Neural cell (in vitro differentiated cells): ENCODE data around the gene CROCC2. TPM values are rescaled to one million over a fixed set of nuclear protein-coding genes. Genes with fewer than 3 reads are reported as not detected.

Experiments
- H2AFZ ChIP-seq: fragments of 200-600, 300-800 bp; sonication (generic), shearing (Covaris generic); 2 replicates; pipeline ENCODE4 v1.6.0; 2014; ENCODE audit warnings: low read depth, mild to moderate bottlenecking, antibody characterized with exemption, low read length, moderate library complexity
- H3F3A ChIP-seq: fragments of 200-600 bp; shearing (Covaris generic); 2 replicates; pipeline ENCODE4 v1.6.1; 2016; ENCODE audit warnings: mild to moderate bottlenecking, moderate library complexity, mixed read lengths, antibody characterized with exemption, low read length; ENCODE audit not compliant: insufficient read depth, poor library complexity, severe bottlenecking
- H3K27ac ChIP-seq: fragments of 200-600, 300-800 bp; sonication (generic), shearing (Covaris generic); 2 replicates; pipeline ENCODE4 v1.5.1; 2014; ENCODE audit warnings: mild to moderate bottlenecking, low read length, moderate library complexity
- H3K27me3 ChIP-seq: fragments of 300-800, 200-600 bp; sonication (generic), shearing (Covaris generic); 2 replicates; pipeline ENCODE4 v1.6.0; 2014; ENCODE audit warnings: mild to moderate bottlenecking, low read depth, low read length, moderate library complexity; ENCODE audit not compliant: insufficient read depth
- H3K36me3 ChIP-seq: fragments of 300-800, 200-600 bp; sonication (generic), shearing (Covaris generic); 2 replicates; pipeline ENCODE4 v1.5.1; 2014; ENCODE audit warnings: mild to moderate bottlenecking, antibody characterized with exemption, low read length, moderate library complexity; ENCODE audit not compliant: insufficient read depth
- H3K4me2 ChIP-seq: fragments of 300-800, 200-600 bp; sonication (generic), shearing (Covaris generic); 2 replicates; pipeline ENCODE4 v1.6.0; 2014; ENCODE audit warnings: mild to moderate bottlenecking, low read length
- H3K4me3 ChIP-seq: fragments of 300-800, 200-600 bp; sonication (generic), shearing (Covaris generic); 2 replicates; pipeline ENCODE4 v1.5.1; 2014; ENCODE audit warnings: mild to moderate bottlenecking, low read length, moderate library complexity
- H3K79me2 ChIP-seq: fragments of 200-600 bp; shearing (Covaris generic); replicated peaks from 2 replicates; pipeline ENCODE4 v1.6.0; 2014; ENCODE audit warnings: mild to moderate bottlenecking, low read length, moderate library complexity; ENCODE audit not compliant: insufficient read depth
- H3K9ac ChIP-seq: fragments of 300-800, 200-600 bp; sonication (generic), shearing (Covaris generic); 2 replicates; pipeline ENCODE4 v1.6.1; 2016; ENCODE audit warnings: mild to moderate bottlenecking, low read length, mixed read lengths
- H3K9me2 ChIP-seq: fragments of 200-600 bp; shearing (Covaris generic); 2 replicates; pipeline ENCODE4 v1.6.1; 2016; ENCODE audit warnings: mild to moderate bottlenecking, low read length, mixed read lengths; ENCODE audit not compliant: insufficient read depth
- H3K9me3 ChIP-seq: fragments of 200-600, 300-800 bp; sonication (generic), shearing (Covaris generic); 2 replicates; pipeline ENCODE4 v1.6.1; 2016; ENCODE audit warnings: mild to moderate bottlenecking, mixed run types, low read length, moderate library complexity, mixed read lengths
- H4K20me1 ChIP-seq: fragments of 200-600 bp; shearing (Covaris generic); 2 replicates; pipeline ENCODE4 v1.6.1; 2016; ENCODE audit warnings: mild to moderate bottlenecking, mixed run types; ENCODE audit not compliant: insufficient read depth
- EP300 ChIP-seq: fragments of 450-650 bp; conservative IDR thresholded peaks from 2 replicates; pipeline ENCODE4 v1.6.1; 2014; ENCODE audit warnings: antibody characterized with exemption, mild to moderate bottlenecking, moderate library complexity; ENCODE audit not compliant: poor library complexity, severe bottlenecking
- EZH2 ChIP-seq: fragments of 200-600, 300-800 bp; shearing (Covaris generic), sonication (generic); IDR thresholded peaks from 2 replicates; pipeline ENCODE4 v1.6.1; 2014; ENCODE audit warnings: antibody characterized with exemption, low read length, borderline replicate concordance, mild to moderate bottlenecking; ENCODE audit not compliant: insufficient read depth, poor library complexity, severe bottlenecking
- MXI1 ChIP-seq: fragments of 450-650 bp; conservative IDR thresholded peaks from 2 replicates; pipeline ENCODE4 v1.6.1; 2014; ENCODE audit warnings: antibody characterized with exemption, mild to moderate bottlenecking; ENCODE audit not compliant: poor library complexity, severe bottlenecking
- POLR2AphosphoS5 ChIP-seq: IDR thresholded peaks from 2 replicates; pipeline ENCODE4 v1.6.1; 2012
- RAD21 ChIP-seq: fragments of 450-650 bp; conservative IDR thresholded peaks from 2 replicates; pipeline ENCODE4 v1.6.1; 2014; ENCODE audit warnings: antibody characterized with exemption, mild to moderate bottlenecking, moderate library complexity
- SMC3 ChIP-seq: fragments of 450-650 bp; conservative IDR thresholded peaks from 2 replicates; pipeline ENCODE4 v1.6.1; 2014; ENCODE audit warnings: antibody characterized with exemption, mild to moderate bottlenecking, moderate library complexity; ENCODE audit not compliant: poor library complexity
- TAF1 ChIP-seq: IDR thresholded peaks from 2 replicates; pipeline ENCODE4 v1.6.1; 2012; ENCODE audit warnings: low read depth
- polyA minus RNA-seq: library from RNA; depleted of rRNA, polyadenylated mRNA; stranded (reverse); fragments of >200 nt; gene quantifications from 2 replicates; pipeline ENCODE4 v1.2.3, GENCODE V29; 2014
- polyA plus RNA-seq: library from polyadenylated mRNA; depleted of rRNA; stranded (reverse); fragments of >200 nt; gene quantifications from 2 replicates; pipeline ENCODE4 v1.2.3, GENCODE V29; 2014
- TF ChIP-seq, protein P1 (sequence below): IDR thresholded peaks from 2 replicates; pipeline ENCODE4 v1.6.1; 2012; ENCODE audit warnings: borderline replicate concordance
- TF ChIP-seq, protein P2 (sequence below): fragments of 450-650 bp; IDR thresholded peaks from 2 replicates; pipeline ENCODE4 v1.5.1; 2014; ENCODE audit warnings: antibody characterized with exemption, mild to moderate bottlenecking, moderate library complexity; ENCODE audit not compliant: poor library complexity, severe bottlenecking

CROCC2 gene
- polyA plus RNA-seq, result 0.09 TPM in 1 of 2 replicates, not detected in the other
- polyA minus RNA-seq, result not detected in 2 replicates

DNA sequence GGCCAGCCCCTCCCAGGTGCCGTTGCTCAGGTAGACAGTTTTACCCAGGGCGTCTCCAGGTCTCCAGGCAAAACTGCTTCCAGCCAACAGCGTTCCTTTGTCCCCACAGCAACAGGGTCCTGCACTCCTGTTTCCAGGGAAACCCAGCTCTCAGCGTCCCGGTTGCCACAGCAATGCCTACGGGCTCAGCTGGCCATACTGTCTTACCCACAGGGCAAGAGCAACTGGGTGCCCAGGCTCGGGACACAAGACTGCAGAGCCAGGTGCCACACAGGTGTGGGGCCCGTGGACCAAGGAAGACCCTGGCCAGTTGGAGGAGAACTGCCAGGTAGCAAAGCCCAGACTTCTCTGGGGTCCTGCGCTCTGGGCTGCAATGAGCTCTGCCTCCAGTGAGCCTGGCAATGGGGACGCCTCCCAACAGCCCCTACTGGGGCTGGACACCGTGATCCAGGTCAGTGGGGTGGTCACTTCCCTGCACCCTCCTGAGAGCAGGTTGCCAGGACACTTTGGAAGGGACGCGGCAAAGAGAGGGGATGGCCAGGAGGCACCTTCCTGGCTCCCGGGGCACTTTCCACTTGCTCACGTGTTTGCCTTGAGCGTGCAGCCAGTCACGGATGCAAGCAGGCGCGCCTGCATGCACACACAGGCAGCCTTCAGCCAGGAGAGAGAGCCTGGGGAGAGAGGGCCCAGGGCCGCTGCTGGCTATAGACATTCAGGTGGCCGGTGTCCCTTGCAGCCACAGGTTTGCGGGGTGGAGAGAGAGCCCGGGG lies at the start of gene CROCC2:
CROCC2 (plus strand) TSS at position 196 of the 770 bp plus-strand sequence; CDS start at position 374, 178 bp downstream.
- Histone ChIP-seq H3K4me3 (no peak within 1 kb of the TSS), H3K9me3 (no peaks in the 10 kb centered on the region), H3K27me3 (no peaks in the 10 kb centered on the region), H3K9ac (peak within 1 kb of the TSS; percentile 20), H3K79me2 (no peaks in the 10 kb centered on the region), H3F3A (no peaks in the 10 kb centered on the region), H3K4me2 (no peak within 1 kb of the TSS), H3K9me2 (no peaks in the 10 kb centered on the region), H3K27ac (no peak within 1 kb of the TSS), H4K20me1 (no peaks in the 10 kb centered on the region), H2AFZ (no peak within 1 kb of the TSS), H3K36me3 (no peaks in the 10 kb centered on the region)
- TF ChIP-seq, protein P1, sequence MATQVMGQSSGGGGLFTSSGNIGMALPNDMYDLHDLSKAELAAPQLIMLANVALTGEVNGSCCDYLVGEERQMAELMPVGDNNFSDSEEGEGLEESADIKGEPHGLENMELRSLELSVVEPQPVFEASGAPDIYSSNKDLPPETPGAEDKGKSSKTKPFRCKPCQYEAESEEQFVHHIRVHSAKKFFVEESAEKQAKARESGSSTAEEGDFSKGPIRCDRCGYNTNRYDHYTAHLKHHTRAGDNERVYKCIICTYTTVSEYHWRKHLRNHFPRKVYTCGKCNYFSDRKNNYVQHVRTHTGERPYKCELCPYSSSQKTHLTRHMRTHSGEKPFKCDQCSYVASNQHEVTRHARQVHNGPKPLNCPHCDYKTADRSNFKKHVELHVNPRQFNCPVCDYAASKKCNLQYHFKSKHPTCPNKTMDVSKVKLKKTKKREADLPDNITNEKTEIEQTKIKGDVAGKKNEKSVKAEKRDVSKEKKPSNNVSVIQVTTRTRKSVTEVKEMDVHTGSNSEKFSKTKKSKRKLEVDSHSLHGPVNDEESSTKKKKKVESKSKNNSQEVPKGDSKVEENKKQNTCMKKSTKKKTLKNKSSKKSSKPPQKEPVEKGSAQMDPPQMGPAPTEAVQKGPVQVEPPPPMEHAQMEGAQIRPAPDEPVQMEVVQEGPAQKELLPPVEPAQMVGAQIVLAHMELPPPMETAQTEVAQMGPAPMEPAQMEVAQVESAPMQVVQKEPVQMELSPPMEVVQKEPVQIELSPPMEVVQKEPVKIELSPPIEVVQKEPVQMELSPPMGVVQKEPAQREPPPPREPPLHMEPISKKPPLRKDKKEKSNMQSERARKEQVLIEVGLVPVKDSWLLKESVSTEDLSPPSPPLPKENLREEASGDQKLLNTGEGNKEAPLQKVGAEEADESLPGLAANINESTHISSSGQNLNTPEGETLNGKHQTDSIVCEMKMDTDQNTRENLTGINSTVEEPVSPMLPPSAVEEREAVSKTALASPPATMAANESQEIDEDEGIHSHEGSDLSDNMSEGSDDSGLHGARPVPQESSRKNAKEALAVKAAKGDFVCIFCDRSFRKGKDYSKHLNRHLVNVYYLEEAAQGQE, result peak; percentile 19
- no peak for TF ChIP-seq SMC3
- peak; percentile 43 for TF ChIP-seq EP300

DNA sequence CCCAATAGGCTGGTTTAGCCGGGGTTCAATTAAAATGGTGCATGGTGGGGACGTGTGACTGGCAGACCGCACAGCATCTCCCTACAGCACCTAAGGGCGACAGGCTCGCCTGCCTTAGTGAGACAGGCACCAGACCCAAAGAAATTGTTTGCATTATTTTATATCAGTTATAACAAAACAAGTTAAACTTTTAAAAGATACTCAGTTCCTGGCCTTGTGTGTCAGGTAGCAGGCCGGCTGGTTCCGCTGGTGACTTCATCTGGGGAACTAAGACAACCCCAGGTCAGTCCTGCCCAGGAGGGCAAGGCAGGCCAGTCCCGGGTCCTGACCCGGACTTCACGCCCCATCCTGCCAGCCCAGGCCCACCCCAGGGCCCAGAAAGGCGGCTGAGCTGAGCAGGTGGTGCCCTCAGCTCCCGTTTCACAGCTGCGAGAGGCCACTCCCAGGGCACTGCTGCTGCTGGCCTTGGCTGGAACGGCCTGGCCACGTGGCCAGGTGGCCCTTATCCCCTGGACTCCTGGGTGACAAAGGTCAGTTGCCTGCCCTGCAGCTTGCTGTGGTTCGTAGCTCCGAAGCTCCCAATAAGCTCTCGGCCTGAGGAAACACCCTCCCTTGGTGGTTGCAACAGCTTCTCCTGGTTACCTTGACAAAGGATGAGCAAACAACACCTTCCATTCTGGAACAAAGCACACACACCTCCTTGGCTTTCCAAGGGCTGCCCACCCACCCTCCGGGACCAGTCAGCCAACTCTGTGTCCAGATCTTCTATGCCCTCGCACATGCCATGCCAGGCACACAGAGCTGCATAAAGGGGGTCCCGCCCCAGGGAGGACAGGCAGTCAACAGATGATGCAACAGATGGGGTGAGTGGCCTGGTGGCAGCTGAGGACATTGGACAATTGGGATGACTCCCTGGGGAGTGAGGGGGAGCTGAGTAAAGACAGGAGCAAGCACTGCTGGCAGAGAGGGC lies 48.8 kb upstream of the CROCC2 start:
- no peaks in the 10 kb centered on the region for H3F3A ChIP-seq
- no peaks in the 10 kb centered on the region for H3K9me2 ChIP-seq
- H3K9me3 ChIP-seq, result no peaks in the 10 kb centered on the region

More for the DNA sequence above, 48.8 kb upstream of the CROCC2 start:
- no peak overlapping the region for H2AFZ ChIP-seq
- no peaks in the 10 kb centered on the region for H3K79me2 ChIP-seq
- no peak overlapping the region for H3K4me3 ChIP-seq
- no peaks in the 10 kb centered on the region for H4K20me1 ChIP-seq
- TF ChIP-seq MXI1 (no peak), RAD21 (no peak), POLR2AphosphoS5 (no peak), SMC3 (no peak), EP300 (no peak), TAF1 (no peak), EZH2 (no peak)
- TF ChIP-seq, protein P1, result no peak
- TF ChIP-seq, protein P2, sequence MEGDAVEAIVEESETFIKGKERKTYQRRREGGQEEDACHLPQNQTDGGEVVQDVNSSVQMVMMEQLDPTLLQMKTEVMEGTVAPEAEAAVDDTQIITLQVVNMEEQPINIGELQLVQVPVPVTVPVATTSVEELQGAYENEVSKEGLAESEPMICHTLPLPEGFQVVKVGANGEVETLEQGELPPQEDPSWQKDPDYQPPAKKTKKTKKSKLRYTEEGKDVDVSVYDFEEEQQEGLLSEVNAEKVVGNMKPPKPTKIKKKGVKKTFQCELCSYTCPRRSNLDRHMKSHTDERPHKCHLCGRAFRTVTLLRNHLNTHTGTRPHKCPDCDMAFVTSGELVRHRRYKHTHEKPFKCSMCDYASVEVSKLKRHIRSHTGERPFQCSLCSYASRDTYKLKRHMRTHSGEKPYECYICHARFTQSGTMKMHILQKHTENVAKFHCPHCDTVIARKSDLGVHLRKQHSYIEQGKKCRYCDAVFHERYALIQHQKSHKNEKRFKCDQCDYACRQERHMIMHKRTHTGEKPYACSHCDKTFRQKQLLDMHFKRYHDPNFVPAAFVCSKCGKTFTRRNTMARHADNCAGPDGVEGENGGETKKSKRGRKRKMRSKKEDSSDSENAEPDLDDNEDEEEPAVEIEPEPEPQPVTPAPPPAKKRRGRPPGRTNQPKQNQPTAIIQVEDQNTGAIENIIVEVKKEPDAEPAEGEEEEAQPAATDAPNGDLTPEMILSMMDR, result no peak
- H3K27ac ChIP-seq, result no peak overlapping the region
- no peaks in the 10 kb centered on the region for H3K27me3 ChIP-seq
- H3K36me3 ChIP-seq, result no peaks in the 10 kb centered on the region
- H3K4me2 ChIP-seq, result no peak overlapping the region
- no peak overlapping the region for H3K9ac ChIP-seq
